Lung (tissue), 12 donors: ENCODE measurements around the gene BRD3. TPM values are rescaled to one million over a fixed set of nuclear protein-coding genes. Genes with fewer than 3 reads are reported as not detected.

ENCODE experiments used
- ATAC-seq: fragments of 200-7000 bp; cut with Tn5 transposase; one replicate; pipeline ENCODE4 v1.9.1; 2020; ENCODE audit warnings: moderate number of reproducible peaks; ENCODE audit not compliant: insufficient read depth, low FRiP score
- DNase-seq, 3 donors: peaks; one replicate each; pipeline ENCODE4 v3.0.0-alpha.2; 2013 to 2017
- H3K27ac ChIP-seq, 2 donors: one replicate each; pipeline ENCODE4 v1.5.1; 2013; ENCODE audit warnings: mild to moderate bottlenecking in 2 of 2, moderate library complexity in 2 of 2, control low read depth in 1 of 2, inconsistent platforms in 1 of 2, low read depth in 1 of 2, low read length in 1 of 2
- H3K27me3 ChIP-seq, 3 donors: one replicate each; pipeline ENCODE4 v1.5.1; 2013; ENCODE audit warnings: low read length in 2 of 3; ENCODE audit not compliant: control insufficient read depth in 3 of 3, insufficient read depth in 3 of 3
- H3K36me3 ChIP-seq, 4 donors: one replicate each; pipeline ENCODE4 v1.5.1; 2013; ENCODE audit warnings: low read length in 4 of 4, mild to moderate bottlenecking in 1 of 4, moderate library complexity in 1 of 4; ENCODE audit not compliant: control insufficient read depth in 4 of 4, insufficient read depth in 4 of 4
- H3K4me1 ChIP-seq, 5 donors: one replicate each; pipeline ENCODE4 v1.5.1; 2013; ENCODE audit warnings: low read length in 5 of 5, mild to moderate bottlenecking in 2 of 5, moderate library complexity in 1 of 5; ENCODE audit not compliant: control insufficient read depth in 5 of 5, insufficient read depth in 5 of 5
- H3K4me3 ChIP-seq: one replicate; pipeline ENCODE4 v1.5.1; 2013; ENCODE audit warnings: mild to moderate bottlenecking, control low read depth, moderate library complexity
- H3K9ac ChIP-seq, 2 donors: one replicate each; pipeline ENCODE4 v1.5.1; 2013; ENCODE audit warnings: low read length in 2 of 2, control low read depth in 1 of 2; ENCODE audit not compliant: insufficient read depth in 1 of 2
- H3K9me3 ChIP-seq, 4 donors: one replicate each; pipeline ENCODE4 v1.5.1; 2013; ENCODE audit warnings: low read length in 3 of 4, mild to moderate bottlenecking in 1 of 4, moderate library complexity in 1 of 4; ENCODE audit not compliant: control insufficient read depth in 4 of 4, insufficient read depth in 3 of 4
- CTCF ChIP-seq: IDR thresholded peaks from 2 replicates; pipeline ENCODE4 v1.5.1; 2012; ENCODE audit warnings: mild to moderate bottlenecking; ENCODE audit errors: control extremely low read depth, extremely low read depth
- WGBS, 2 donors: extraction: QIAGEN DNeasy Blood & Tissue Kit; methylation state at CpG; one replicate each; pipeline ENCODE4 v1.1.7; 2013; 5-methylcytosine and 5-hydroxymethylcytosine counted together
- polyA plus RNA-seq, 2 donors: library from polyadenylated mRNA; stranded (reverse); fragments of 200-250 nt; gene quantifications; one replicate each; pipeline ENCODE4 v1.2.1, GENCODE V29; 2013
- total RNA-seq, 2 donors: library from RNA; depleted of rRNA in 1 of 2; stranded (reverse); fragments of >200 nt in 1 of 2; gene quantifications; one replicate each; pipeline ENCODE4 v1.2.1, GENCODE V29; 2014 to 2021
- donor health status: control.
- donor health status: control.
- donor health status: Bipolar disorder and iron deficiency.
- donor health status: healthy.
- donor health status: DM: yes; HTN: yes; CAD: no.

BRD3 gene
- total and polyA plus RNA-seq, 4 donors: 9.1 to 38.5 (median 21.9) TPM

DNA sequence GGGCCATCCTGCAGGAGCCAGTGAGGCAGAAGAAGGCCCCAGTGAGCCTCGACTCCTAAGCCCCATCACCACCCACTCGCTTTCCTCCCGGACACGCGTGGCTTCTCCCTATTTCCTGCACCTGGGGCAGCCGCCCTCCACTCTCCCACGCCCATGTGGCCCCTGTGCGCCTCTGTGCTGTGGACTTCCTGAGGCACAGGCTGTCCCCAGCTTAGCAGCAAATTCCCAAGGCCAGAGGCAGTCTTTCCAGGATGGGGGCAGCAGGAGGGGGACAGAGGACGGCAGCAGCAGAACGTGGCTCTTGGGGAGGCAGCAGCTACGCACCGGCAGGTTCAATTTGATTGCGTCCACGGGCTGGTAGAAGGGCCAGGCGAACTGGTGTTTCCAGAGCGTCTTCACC, 14.9 kb downstream of the BRD3 start:
- no peak for ATAC-seq
- WGBS, 2 donors: 91 to 92% methylated on average over 16 of the region's 16 CpGs
- Histone ChIP-seq H3K4me1 (peaks cover 3 to 25% (median 11%) of the 10 kb centered on the region in 5 donors), H3K9me3 (no peaks in the 10 kb centered on the region), H3K36me3 (peaks cover 0 to 44% (median 24%) of the 10 kb centered on the region in 4 donors), H3K27me3 (no peaks in the 10 kb centered on the region), H3K27ac (no peak overlapping the region), H3K4me3 (no peak overlapping the region), H3K9ac (no peak overlapping the region)
- no peak for DNase-seq
- TF ChIP-seq CTCF: no peak

DNA sequence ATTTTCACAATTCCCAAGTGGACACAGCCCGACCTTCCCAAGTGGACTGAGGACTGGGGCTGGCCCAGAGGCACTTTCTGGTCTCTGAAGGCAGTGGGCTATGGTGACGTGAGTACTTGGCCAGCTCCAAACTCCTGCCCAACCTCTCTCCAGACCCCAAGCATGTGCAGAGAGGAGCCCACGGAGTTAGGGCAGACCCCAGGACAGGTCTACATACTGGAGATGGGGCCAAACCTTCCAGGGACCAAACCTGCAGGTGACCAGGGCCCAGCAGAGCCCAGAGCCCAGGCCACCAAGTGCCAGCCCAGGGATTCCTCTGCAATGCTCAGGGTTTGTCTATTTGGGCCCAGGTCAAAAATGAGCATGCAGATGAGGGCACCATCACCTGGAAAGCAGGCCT, 15.3 kb downstream of the BRD3 start:
- H3K36me3 ChIP-seq: peaks cover 4 to 47% (median 26%) of the 10 kb centered on the region in 4 donors
- H3K27ac ChIP-seq: no peak overlapping the region
- no peak for TF ChIP-seq CTCF
- ATAC-seq (no peak), DNase-seq (no peak)
- peaks cover 3 to 25% (median 11%) of the 10 kb centered on the region in 5 donors for H3K4me1 ChIP-seq
- H3K27me3 ChIP-seq: no peaks in the 10 kb centered on the region
- H3K9ac ChIP-seq: no peak overlapping the region
- H3K9me3 ChIP-seq: no peaks in the 10 kb centered on the region
- WGBS, 2 donors: 92 to 95% methylated on average over 3 of the region's 3 CpGs
- H3K4me3 ChIP-seq: no peak overlapping the region

DNA sequence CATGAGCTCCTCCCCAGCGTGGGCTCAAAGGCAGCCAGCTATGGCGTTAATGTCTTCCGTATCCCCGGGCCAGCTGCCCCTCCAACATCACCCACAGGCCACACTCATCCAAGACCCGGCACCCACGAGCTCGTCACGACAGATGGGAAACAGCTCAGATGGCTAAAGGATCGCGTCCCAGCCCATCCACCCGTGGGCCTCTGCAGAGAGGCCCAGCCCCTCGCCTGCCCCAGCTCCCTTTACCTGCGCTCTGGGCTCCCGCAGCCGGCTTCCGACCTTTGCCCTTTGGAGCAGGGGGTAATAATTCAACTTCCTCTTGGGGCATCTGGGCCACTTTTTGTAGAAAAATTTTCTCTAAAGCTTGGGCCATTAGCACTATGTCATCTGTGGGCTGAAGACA, 16.5 kb downstream of the BRD3 start:
- H3K27ac ChIP-seq: no peak overlapping the region
- DNase-seq (no peak), ATAC-seq (no peak)
- peaks cover 3 to 16% (median 6%) of the 10 kb centered on the region in 5 donors for H3K4me1 ChIP-seq
- no peak overlapping the region for H3K4me3 ChIP-seq
- no peak overlapping the region for H3K9ac ChIP-seq
- TF ChIP-seq CTCF: no peak
- WGBS, 2 donors: 93 to 95% methylated on average over 16 of the region's 16 CpGs
- no peaks in the 10 kb centered on the region for H3K27me3 ChIP-seq
- peaks cover 8 to 59% (median 28%) of the 10 kb centered on the region in 4 donors for H3K36me3 ChIP-seq
- H3K9me3 ChIP-seq: no peaks in the 10 kb centered on the region

GRCh38 chr9:134050726-134051125, 17.1 kb downstream of the BRD3 start:
- DNase-seq (no peak), ATAC-seq (no peak)
- Histone ChIP-seq H3K27me3 (no peaks in the 10 kb centered on the region), H3K4me1 (peaks cover 0 to 10% (median 3%) of the 10 kb centered on the region in 5 donors), H3K9me3 (no peaks in the 10 kb centered on the region), H3K36me3 (peaks cover 8 to 65% (median 31%) of the 10 kb centered on the region in 4 donors), H3K4me3 (no peak overlapping the region), H3K9ac (no peak overlapping the region), H3K27ac (no peak overlapping the region)
- WGBS, 2 donors: 85 to 95% methylated on average over 13 to 14 of the region's 14 CpGs
- TF ChIP-seq CTCF: no peak
